Adipose tissue (tissue), 3 donors: ENCODE measurements around the gene PPM1H. TPM values are rescaled to one million over a fixed set of nuclear protein-coding genes. Genes with fewer than 3 reads are reported as not detected.
"Not testable (repeated sequence)": the region's sequence is repeated elsewhere in the genome, so short reads cannot be mapped to it uniquely, and the experiment has no call there.

ENCODE experiments used
- H3K27ac ChIP-seq: one replicate; pipeline ENCODE4 v1.5.1; 2013; ENCODE audit warnings: low read depth, low read length
- WGBS, 3 donors: extraction: QIAGEN DNeasy Blood & Tissue Kit; methylation state at CpG; one replicate each; pipeline ENCODE4 v1.1.7; 2013; 5-methylcytosine and 5-hydroxymethylcytosine counted together
- polyA plus RNA-seq, 3 donors: library from polyadenylated mRNA; stranded (reverse); fragments of 200-250 nt; gene quantifications; one replicate each; pipeline ENCODE4 v1.2.3, GENCODE V29; 2013
- donor health status: healthy with polysubstance abuse.
- donor health status: Bipolar disorder and iron deficiency.
- donor health status: healthy.

The PPM1H gene
- polyA plus RNA-seq, 3 donors = 0.56 to 1.9 (median 1.5) TPM

DNA sequence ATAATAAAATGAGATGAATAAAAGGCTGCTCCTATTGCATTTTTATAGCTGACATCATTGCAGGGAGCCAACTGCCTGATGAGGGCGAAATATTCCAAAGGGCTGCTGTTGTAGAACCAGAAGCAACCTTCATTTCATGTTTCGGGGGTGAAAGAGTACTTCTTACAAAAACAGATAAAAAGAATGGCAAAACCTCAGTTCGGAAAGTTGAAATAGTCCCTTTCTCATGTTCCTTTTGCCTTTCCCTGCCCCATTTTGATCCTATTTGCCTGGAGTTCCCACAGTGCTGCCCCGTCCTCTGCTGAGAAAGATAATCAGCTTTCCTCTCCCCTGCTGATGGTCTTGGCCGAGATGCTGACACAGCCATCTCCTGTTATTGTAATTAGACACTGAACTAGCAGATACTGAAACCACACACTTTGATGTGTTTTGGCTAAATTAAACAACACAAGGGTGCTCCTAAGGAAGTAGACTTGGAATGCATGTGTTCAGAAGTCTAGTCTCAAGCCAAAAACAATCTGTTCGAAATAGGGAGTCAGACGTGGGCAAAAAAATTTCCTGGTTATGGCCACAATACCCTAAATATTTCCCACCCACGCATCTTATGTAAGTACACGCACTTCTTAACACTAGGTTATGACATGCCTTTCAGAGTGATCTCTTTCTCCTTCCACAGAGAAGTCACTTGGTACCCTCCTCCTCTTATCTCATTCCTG lies 117.2 kb downstream of the PPM1H start:
- 35 to 76% (median 39%) methylated on average over 9 of the region's 9 CpGs for WGBS, 3 donors
- H3K27ac ChIP-seq = no peak overlapping the region

- 94 to 97% (median 96%) methylated on average over 3 of the region's 3 CpGs for WGBS, 3 donors
- H3K27ac ChIP-seq = no peak overlapping the region
These were observed 120.7 kb downstream of the PPM1H start for GRCh38 chr12:62814243-62814642.

GRCh38 chr12:62813031-62813829 lies 121.7 kb downstream of the PPM1H start:
- 8 to 22% (median 9%) methylated on average over 18 of the region's 18 CpGs for WGBS, 3 donors
- H3K27ac ChIP-seq = no peak overlapping the region

- WGBS, 3 donors = 66 to 86% (median 80%) methylated on average over 4 of the region's 4 CpGs
- H3K27ac ChIP-seq = not testable (repeated sequence)
These were observed 123.5 kb downstream of the PPM1H start for GRCh38 chr12:62811481-62811880.

DNA sequence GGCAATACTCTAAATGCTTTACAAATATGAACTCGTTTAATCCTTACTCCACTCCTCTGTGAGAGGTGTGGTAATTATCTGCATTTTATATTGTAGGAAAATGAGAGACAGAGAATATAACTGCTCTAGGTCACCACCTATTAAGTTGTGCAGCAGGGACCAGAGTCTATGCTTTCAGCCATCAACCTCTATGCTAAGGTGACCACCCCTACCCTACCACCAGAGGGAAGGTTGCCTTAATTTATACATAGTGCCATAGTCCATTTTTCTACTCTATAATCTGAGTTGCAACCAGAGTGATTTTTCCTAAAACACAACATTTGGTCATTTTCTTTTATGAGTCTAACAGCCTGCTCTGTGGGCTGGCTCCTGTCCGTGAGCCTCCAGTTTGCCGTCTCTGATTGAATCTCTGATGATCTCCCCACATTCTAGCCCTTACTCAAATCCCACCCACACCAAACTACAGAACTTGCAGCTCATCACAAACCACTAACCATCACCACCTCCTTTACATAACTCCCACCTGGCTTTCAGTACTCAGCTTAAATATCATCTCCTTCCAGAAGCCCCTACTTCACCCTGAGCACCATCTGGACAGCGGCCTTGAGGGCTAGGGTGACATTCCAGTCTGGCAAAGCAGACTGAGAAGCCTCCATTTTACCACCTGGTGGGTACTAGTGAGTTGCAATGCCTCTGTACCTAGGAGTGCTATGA lies 126.6 kb downstream of the PPM1H start:
- 90 to 92% (median 92%) methylated on average over 4 of the region's 4 CpGs for WGBS, 3 donors
- H3K27ac ChIP-seq = no peak overlapping the region

GRCh38 chr12:62806893-62807292 lies 128.1 kb downstream of the PPM1H start:
- WGBS, 3 donors = 94 to 98% (median 95%) methylated on average over 2 of the region's 2 CpGs
- no peak overlapping the region for H3K27ac ChIP-seq

GRCh38 chr12:62806244-62806836 lies 128.6 kb downstream of the PPM1H start:
- 64 to 81% (median 67%) methylated on average over 6 of the region's 6 CpGs for WGBS, 3 donors
- no peak overlapping the region for H3K27ac ChIP-seq

GRCh38 chr12:62805517-62805916 lies 129.4 kb downstream of the PPM1H start:
- WGBS, 3 donors = 79 to 88% (median 83%) methylated on average over 3 of the region's 3 CpGs
- H3K27ac ChIP-seq = no peak overlapping the region

DNA sequence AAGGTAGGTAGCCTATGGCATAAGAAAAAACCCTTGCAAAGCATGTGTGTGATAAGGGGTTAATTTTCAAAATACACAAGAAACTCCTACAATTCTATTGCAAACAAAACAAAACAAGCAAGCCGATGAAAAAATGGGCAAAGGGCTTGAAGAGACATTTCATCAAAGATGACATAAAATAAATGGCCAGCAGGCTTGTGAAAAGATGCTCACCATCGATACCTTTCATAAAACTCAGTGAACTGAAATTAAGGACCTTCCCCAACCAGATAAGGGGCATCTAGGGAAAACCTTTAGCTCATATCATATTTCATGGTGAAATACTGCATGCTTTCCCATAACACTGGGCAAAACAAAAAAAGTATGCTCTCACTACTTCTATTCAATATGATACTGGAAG lies 131.2 kb downstream of the PPM1H start:
- no peak overlapping the region for H3K27ac ChIP-seq
- WGBS, 3 donors = 75 to 95% (median 84%) methylated on average over 2 of the region's 2 CpGs

DNA sequence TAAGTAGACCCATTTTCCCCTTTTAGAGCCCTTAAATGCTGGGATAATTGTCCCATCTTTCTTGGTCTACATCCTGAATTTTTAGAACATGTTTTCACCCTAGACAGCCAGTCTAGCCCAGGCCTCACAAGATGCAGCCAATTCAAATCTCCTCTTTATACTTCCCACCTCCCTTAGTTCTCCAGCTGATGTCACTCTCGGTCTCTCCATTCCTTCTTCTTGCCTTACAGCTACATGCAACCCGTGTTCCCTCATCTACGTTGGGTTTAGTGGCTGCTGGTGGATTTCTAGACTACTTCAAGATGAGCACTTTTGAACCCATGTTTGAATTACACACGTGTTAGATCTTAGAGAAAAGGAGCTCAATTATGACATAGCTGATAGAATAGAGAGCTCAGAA lies 132.0 kb downstream of the PPM1H start:
- no peak overlapping the region for H3K27ac ChIP-seq
- WGBS, 3 donors = 58 to 80% (median 73%) methylated on average over 4 of the region's 4 CpGs

DNA sequence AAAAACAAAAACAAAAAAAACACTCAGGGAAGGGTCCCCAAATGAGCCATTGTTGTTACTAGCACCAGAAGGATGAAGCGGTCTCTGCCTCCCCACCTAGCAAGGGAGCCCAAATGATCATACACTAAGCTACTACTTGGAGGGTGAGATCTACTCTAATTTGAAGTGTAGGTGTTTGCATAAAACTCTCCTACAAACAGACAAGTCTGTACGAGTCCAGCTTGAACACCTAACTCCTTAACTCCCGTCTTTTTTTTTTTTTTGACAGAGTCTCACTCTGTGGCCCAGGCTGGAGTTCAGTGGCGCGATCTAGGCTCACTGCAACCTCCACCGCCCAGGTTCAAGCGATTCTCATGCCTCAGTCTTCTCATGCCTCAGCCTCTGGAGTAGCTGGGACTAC lies 132.6 kb downstream of the PPM1H start:
- H3K27ac ChIP-seq = no peak overlapping the region
- 94 to 97% (median 96%) methylated on average over 7 of the region's 7 CpGs for WGBS, 3 donors

DNA sequence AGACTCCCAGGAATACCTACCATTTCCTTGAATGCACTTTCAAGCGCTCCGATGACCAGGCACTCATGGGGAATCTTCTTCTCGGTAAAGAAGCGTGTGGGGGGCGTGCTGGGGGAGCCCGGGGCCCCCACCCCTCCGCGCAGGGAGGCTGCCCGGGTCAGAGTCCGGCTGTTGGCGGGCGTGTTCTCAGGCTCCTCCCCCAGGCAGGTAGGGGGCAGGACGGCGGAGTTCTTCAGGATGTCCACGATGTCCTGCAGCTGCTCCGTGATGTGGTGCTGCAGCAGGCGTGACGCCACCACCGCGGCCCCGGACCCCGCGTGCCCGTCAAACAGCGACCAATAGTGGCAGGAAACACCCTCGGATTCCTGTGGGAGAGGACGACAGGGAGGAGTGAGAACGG lies 133.2 kb downstream of the PPM1H start:
- 92 to 95% (median 93%) methylated on average over 28 of the region's 28 CpGs for WGBS, 3 donors
- H3K27ac ChIP-seq = no peak overlapping the region

DNA sequence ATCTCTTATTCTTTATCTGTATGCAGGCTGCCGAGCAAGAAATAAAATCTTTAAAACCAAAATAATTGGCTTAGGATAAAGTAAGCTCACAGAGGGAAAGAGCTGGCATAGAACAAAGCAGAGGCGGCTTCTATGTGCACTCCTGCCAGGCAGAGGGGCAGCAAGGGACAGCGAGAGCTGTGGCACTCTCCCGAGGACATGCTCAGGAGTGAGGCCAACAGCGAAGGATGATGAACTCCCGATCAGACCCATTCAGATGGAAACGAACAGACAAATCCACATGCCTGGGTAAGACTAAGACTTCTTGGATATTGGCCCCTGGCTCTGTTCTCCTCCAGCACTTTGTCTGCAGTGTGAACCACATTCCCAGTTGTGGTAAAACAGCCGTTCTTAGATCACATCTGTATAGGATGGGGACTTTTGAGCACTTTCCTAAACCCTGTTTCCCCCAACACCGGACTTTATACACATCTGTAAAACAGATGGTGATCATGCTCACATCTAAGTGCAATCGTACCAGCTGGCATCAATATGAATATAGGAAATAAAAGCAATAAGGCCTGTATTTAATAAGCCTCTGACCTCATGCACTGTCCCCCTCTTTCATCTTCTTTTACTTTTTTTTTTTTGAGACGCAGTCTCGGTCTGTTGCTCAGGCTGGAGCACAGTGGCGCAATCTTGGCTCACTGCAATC lies 134.1 kb downstream of the PPM1H start:
- no peak overlapping the region for H3K27ac ChIP-seq
- 78 to 86% (median 85%) methylated on average over 13 of the region's 13 CpGs for WGBS, 3 donors

GRCh38 chr12:62799766-62800406 lies 135.1 kb downstream of the PPM1H start:
- WGBS, 3 donors = 77 to 83% (median 78%) methylated on average over 9 of the region's 9 CpGs
- no peak overlapping the region for H3K27ac ChIP-seq

GRCh38 chr12:62799126-62799736 lies 135.7 kb downstream of the PPM1H start:
- WGBS, 3 donors = 29 to 37% (median 35%) methylated on average over 2 of the region's 2 CpGs
- H3K27ac ChIP-seq = no peak overlapping the region

DNA sequence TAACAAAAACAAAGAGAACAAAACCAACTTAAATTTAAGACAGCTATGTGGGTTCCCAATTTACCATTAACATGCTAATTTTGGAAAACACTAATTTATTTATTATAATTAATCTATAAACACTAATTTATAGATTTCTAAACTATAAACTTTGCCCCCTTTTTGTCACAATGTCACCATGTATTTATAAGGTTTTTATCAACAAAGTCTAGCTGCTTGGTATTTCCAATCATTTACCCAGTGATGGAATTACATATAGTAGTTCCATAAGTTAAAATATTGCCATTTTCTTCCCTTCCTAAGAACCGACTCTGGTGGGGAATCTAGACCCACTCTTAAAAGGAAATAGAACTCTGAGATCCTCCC lies 140.7 kb downstream of the PPM1H start:
- H3K27ac ChIP-seq = no peak overlapping the region
- WGBS, 3 donors = 22 to 33% (median 32%) methylated on average over 1 of the region's 1 CpG
